ENCODE results near the gene CENPX. TPM values are rescaled to one million over a fixed set of nuclear protein-coding genes. Genes with fewer than 3 reads are reported as not detected.

The CENPX gene
- total and polyA plus RNA-seq, 2 of the 13 experiments (the other 11 are each of a cell fraction or from before 2014, with no cell fraction given), result 92.7 to 170 TPM

GRCh38 chr17:81994593-81995462, 27.9 kb downstream of the CENPX start (continued):
- TF ChIP-seq CREBL2 (CRISPR knock-in tag; IDR thresholded peaks at IDR 0.05; ENCODE audit: borderline replicate concordance) (no peak), ZNF574 (CRISPR knock-in tag; IDR thresholded peaks at IDR 0.05) (peak; percentile 44), KLF13 (CRISPR knock-in tag; IDR thresholded peaks at IDR 0.05) (peak; percentile 1; the same call in 1 of the 2 replicates), IKZF5 (CRISPR knock-in tag; IDR thresholded peaks at IDR 0.05) (peak; percentile 22), SRY (CRISPR knock-in tag; IDR thresholded peaks at IDR 0.05) (peak; percentile 71; the same call in 1 of the 2 replicates), ZNF784 (CRISPR knock-in tag; IDR thresholded peaks at IDR 0.05; ENCODE audit: borderline replicate concordance) (no peak), ZNF761 (CRISPR knock-in tag; conservative IDR thresholded peaks at IDR 0.05) (no peak), FOXK1 (CRISPR knock-in tag; IDR thresholded peaks at IDR 0.05; ENCODE audit: borderline replicate concordance, low read depth) (peak; percentile 45; the same call in 1 of the 2 replicates), ZNF766 (CRISPR knock-in tag; IDR thresholded peaks at IDR 0.05; ENCODE audit: borderline replicate concordance) (0 out of 2 replicates have a peak, but pooled peaks have one; percentile 27), E2F2 (CRISPR knock-in tag; IDR thresholded peaks at IDR 0.05; ENCODE audit: borderline replicate concordance) (peak; percentile 46; the same call in 1 of the 2 replicates), SOX6 (IDR thresholded peaks at IDR 0.05) (no peak), SOX6 (CRISPR knock-in tag; IDR thresholded peaks at IDR 0.05) (peak; percentile 93), ZC3H4 (CRISPR knock-in tag; IDR thresholded peaks at IDR 0.05; ENCODE audit: borderline replicate concordance) (peak; percentile 47; the same call in 1 of the 2 replicates), JUND (CRISPR knock-in tag; IDR thresholded peaks at IDR 0.05) (peak; percentile 3; the same call in 1 of the 2 replicates), HNRNPH1 (optimal IDR thresholded peaks at IDR 0.05; ENCODE audit: low read depth, low read length) (peak; percentile 34), ZNF224 (CRISPR knock-in tag; IDR thresholded peaks at IDR 0.05) (no peak), PRDM10 (CRISPR knock-in tag; IDR thresholded peaks at IDR 0.05; ENCODE audit: low read depth) (peak; percentile 90), ZNF614 (CRISPR knock-in tag; IDR thresholded peaks at IDR 0.05; ENCODE audit: borderline replicate concordance) (peak; percentile 19; the same call in 1 of the 2 replicates)

All from HepG2 (cell line).